DMS153 (cell line): ENCODE measurements around the gene TEAD4.
"Not testable (repeated sequence)": the region's sequence is repeated elsewhere in the genome, so short reads cannot be mapped to it uniquely, and the experiment has no call there.

Experiments
- DNase-seq: peaks from one replicate; lab custom pipeline; 2025; lab: John Stamatoyannopoulos, UW

TEAD4 gene

DNA sequence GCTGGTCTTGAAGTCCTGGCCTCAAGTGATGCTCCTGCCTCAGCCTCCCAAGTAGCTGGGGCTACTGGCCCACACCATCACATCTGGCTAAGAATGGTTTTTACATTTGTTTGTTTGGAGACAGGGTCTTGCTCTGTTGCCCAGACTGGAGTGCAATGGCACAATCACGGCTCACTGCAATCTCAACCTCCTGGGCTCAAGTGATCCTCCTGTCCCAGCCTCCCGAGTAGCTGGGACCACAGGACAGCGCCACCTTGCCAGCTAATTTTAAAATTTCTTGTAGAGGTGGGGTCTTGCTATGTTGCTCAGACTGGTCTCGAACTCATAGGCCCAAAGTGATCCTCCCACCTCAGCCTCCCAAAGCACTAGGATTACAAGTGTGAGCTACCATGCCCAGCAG, 89.3 kb downstream of the TEAD4 start:
- no peak for DNase-seq

DNA sequence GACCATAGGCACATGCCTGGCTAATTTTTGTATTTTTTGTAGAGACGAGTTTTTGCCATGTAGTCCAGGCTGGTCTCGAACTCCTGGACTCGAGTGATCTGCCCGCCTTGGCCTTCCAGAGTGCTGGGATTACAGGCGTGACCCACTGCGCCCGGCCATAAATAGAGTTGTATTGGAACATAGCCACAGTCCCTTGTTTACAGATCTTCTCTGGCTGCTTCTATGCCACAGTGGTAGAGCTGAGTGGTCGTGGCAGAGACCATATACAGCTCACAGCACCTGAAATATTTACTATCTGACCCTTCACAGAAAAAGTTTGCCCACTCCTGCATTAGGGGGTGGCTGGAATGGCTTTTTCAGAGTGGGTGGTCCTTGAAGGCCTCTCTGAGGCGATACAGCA, 90.0 kb downstream of the TEAD4 start:
- DNase-seq, result no peak

GRCh38 chr12:3049611-3050249, 90.5 kb downstream of the TEAD4 start:
- no peak for DNase-seq

DNA sequence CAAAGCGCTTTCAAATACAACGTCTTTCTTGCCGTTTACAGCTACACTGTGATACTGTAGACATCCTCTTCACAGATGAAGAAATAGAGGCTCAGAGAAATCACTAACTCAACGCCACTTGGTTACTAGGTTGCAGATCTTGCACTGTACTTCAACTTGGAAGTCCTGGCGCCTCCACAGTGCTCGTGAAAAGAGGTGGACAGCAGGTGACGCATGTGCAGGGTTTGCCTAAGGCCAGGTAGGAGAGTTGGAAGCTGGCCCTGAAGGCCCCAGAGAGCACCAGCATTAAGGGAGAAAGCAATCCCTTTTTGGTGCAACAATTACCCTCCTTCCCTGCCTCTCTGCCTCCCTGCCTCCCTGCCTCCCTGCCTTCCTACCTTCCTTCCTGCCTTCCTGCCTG, 95.2 kb downstream of the TEAD4 start:
- DNase-seq, result no peak

DNA sequence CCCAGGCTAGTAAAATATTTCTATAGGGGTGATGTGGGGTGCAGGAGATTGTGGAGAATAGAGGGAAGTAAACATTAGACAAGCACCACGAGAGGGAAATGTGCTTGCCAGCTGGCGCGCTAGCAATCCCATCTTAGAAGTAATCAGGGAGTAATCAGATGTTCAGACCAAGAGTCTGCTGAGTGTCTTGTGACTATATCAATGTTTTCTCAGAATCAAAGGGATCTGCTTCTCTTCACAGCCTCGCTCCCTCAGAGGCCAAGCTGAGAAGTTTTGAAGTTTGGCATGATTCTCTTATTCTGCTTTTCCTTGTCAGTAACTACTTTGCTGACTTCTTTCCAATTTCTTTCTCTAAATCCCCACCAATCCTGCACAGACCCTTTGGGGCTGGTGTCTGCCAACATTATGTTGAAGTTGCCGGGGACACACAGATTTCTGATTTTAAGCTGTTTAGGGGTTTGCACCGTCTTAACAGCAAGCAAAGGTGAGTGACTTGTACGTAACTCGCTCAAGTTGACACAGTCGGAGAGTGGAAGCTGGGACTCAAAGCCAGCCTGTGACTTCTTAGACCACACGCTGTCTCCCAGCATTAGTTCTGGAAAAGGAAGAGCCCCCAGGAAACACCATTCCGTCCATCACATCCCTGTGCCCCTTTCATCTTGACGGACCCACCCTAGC, 96.0 kb downstream of the TEAD4 start:
- DNase-seq, result no peak

- DNase-seq, result no peak
Observed at GRCh38 chr12:3055704-3056467, 96.7 kb downstream of the TEAD4 start.

DNA sequence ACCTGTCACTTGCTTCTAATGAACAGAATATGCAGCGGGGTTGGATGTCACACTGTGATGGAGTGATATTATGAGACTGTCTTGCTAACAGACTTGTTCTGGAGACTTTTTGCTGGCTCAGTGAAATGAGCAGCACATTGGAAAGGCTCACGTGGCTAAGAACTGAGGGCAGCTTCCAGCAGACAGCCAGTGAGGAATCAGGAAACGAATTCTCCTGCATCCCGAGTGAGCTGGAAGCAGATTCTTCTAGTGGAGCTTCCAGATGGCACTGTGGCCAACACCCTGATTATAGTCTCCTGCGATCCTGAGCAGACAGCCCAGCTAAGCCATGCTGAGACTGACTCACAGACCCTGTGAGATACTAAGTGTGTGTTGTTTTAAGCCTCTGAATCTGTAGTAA, 101.9 kb downstream of the TEAD4 start:
- no peak for DNase-seq

- DNase-seq, result no peak
Observed at GRCh38 chr12:3061501-3062215, 102.5 kb downstream of the TEAD4 start.

GRCh38 chr12:3065300-3065699, 106.1 kb downstream of the TEAD4 start:
- no peak for DNase-seq

DNA sequence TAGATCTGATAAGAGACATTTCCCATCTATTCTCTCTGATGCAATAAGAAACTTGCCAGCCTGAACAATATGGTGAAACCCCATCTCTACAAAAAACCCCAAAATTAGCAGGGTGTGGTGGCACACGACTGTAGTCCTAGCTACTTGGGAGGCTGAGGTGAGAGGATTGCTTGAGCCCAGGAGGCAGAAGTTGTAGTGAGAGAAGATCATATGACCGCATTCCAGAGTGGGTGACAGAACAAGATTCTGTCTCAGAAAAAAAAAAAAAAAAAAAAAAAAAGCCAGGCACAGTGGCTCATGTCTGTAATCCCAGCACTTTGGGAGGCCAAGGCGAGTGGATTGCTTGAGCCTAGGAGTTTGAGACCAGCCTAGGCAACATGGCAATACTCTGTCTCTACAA, 106.6 kb downstream of the TEAD4 start:
- not testable (repeated sequence) for DNase-seq

DNA sequence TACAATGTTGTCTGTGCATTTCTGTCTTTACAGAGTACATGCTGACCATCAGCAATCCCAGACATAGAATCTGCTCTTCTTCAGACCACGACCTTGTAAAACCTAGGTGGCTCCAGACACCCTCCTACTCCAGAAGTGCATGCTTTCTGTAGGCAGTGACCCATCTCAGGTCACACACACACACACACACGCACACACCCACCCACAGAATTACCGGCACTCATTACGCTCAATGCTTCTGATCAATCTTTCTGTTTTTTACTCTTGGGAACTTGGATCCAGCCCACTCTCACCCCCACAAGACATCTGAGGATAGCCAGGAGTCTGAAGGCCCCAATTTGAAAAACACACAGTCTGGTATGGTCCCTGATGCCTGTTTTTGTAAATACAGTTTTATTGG, 110.5 kb downstream of the TEAD4 start:
- no peak for DNase-seq

DNA sequence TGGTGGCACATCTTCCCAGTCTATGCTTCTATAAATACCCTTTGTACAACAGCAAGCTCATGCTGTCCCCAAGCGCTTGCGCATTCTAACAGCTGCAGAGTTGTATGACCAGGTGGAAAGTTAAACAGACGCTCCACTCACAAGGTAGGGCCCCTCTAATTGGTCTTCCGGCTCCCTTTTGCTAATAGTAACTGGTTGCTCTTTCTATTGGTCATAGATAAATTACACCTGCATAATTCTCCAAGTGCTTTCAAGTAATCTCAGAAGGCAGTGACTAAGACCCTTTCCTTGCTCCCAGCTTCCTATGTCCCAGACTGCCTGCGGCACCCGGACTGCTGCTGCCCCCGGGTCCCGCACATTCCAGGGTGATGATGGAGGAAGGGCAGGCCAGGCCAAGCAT, 111.9 kb downstream of the TEAD4 start:
- peak; percentile 85 for DNase-seq

- no peak for DNase-seq
Observed at GRCh38 chr12:3071710-3072109, 112.5 kb downstream of the TEAD4 start.

GRCh38 chr12:3073438-3074250, 114.4 kb downstream of the TEAD4 start:
- peak; percentile 63 for DNase-seq

- no peak for DNase-seq
Observed at GRCh38 chr12:3075315-3075714, 116.1 kb downstream of the TEAD4 start.

DNA sequence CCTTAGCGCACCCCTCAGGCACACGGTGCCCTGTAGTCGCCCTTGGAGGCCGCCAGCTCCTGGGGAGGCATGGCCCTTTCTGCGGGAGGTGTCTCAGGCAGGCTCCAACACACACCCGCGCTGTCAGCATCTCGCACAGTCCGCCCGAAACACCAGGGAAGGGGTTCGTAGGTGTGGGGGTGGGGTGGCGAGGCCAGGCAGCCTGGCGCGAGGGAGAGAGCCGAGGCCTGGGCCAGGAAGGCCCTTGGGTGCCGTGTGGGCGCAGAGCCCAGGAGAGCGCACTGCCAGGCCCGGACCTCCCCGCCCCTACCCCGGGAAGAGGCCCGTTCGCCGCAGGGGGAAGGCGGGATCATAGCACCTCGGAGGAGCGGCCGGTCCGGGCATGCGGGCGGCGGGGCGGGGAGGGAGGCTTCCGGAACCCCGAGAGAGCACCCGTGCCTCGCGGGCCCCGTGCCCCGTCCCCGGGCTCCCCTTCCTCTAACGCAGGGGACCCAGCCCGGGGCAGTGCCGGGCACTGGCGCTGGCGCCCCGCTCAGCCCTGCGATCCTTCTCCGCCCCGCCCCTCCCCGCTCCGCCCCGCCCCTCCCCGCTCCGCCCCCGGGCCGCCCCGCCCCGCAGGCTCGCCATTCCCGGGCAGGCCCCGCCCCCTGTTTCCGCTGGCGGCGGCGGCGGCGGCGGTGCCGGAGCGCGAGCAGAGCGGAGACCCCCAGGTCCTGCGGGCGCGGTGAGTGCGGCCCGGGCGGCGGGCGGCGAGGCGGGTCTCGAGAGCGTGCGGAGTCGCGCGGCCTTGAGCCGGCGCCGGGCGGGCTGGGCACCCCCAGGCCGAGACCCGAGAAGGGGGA, 117.8 kb downstream of the TEAD4 start, which contains the start of gene TSPAN9:
TSPAN9 (plus strand) TSS at position 650 of the 842 bp plus-strand sequence. CDS start 123,815 bp downstream, outside the sequence.
- DNase-seq, result peak; percentile 41

DNA sequence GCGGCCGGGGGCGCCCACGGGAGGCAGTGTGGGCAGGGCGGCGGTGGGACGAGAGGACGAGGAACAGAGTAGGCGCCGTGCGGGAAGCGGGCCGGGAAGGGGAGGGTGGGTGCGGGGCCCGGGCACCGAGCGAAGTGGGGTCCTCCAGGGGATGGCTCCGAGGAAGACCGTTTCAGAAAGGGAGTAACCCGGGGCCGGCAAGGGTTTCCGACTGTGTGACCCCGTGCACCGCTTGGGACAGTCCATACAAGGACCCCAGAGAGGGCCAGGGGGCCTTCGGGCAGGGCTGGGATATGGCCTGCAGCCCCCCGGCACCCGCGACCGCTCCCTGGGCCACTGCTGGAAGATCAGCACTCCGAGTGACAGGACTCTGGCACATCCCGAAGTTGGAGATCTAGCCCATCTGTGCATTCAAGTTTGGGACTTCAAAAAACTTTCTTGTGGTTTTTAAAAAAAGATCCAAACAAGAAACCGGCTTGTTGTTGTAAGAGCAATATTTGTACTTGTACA, 118.4 kb downstream of the TEAD4 start:
- no peak for DNase-seq

- no peak for DNase-seq
Observed at GRCh38 chr12:3078086-3078820, 119.1 kb downstream of the TEAD4 start.

DNA sequence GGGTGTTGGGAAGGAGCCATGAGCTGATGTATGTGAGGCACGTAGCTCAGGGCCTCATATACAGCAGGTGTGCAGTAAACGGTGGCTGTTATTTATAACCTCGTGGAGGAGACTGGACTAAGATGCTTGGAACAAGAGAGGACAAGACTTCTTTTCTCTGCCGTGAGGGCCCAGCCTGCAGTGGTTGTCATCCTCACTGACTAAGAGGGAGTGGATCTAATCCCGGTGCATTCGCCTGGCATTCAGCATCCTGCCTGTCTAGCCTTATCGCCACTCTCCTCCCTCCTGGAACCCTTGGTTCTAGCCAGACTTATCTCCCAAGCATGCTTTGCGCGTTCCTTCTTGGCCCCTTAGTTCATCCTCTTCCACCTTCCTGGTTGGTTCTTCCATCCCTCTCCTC, 121.9 kb downstream of the TEAD4 start:
- DNase-seq, result no peak

DNA sequence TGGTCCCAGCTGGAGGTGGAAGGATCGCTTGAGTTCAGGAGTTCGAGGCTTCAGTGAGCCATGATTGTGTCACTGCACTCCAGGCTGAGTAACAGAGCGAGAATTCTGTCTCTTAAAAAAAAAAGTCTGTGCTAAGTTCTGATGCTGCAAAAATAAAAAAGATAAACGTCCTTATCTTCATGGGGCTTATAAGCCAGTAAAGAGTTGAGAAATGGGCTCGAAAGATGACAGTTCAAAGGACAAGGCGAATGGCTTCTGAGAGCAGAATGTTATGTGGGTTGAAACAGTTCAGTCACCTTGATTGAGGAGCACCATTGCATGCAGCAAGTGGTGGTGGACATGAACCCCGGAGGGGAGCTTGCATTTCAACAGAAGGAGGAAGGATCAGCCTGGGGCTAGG, 122.7 kb downstream of the TEAD4 start:
- DNase-seq, result no peak
